KMS-11 (cell line): ENCODE measurements around the gene DEPDC5.

ENCODE experiments used
- H2AFZ ChIP-seq: fragments of 200-600 bp; sonication (generic); 2 replicates; pipeline ENCODE4 v1.6.1; 2016; ENCODE audit warnings: antibody characterized with exemption, mixed run types, low read depth
- H3K27ac ChIP-seq: fragments of 200-600 bp; sonication (generic); 2 replicates; pipeline ENCODE4 v1.6.1; 2016; ENCODE audit warnings: mild to moderate bottlenecking, mixed run types
- H3K27me3 ChIP-seq: fragments of 200-600 bp; sonication (generic); 2 replicates; pipeline ENCODE4 v1.6.1; 2017; ENCODE audit warnings: mild to moderate bottlenecking, low read depth, mixed run types, moderate library complexity; ENCODE audit not compliant: insufficient read depth
- H3K36me3 ChIP-seq: fragments of 200-600 bp; sonication (generic); 2 replicates; pipeline ENCODE4 v1.6.1; 2017; ENCODE audit warnings: mild to moderate bottlenecking, mixed run types; ENCODE audit not compliant: insufficient read depth
- H3K4me1 ChIP-seq: fragments of 200-600 bp; sonication (generic); 2 replicates; pipeline ENCODE4 v1.6.1; 2016; ENCODE audit warnings: mild to moderate bottlenecking, low read depth, mixed run types; ENCODE audit not compliant: poor library complexity, severe bottlenecking
- H3K4me2 ChIP-seq: fragments of 200-600 bp; sonication (generic); 2 replicates; pipeline ENCODE4 v1.7.0; 2016; ENCODE audit warnings: mild to moderate bottlenecking, mixed run types
- H3K4me3 ChIP-seq: fragments of 200-600 bp; sonication (generic); IDR thresholded peaks from 2 replicates; pipeline ENCODE4 v1.6.1; 2017; ENCODE audit warnings: low read depth, low read length, mixed read lengths; ENCODE audit not compliant: insufficient read depth
- H3K79me2 ChIP-seq: fragments of 200-600 bp; sonication (generic); 2 replicates; pipeline ENCODE4 v1.6.1; 2016; ENCODE audit warnings: low read depth, mixed run types; ENCODE audit not compliant: insufficient read depth
- H3K9ac ChIP-seq: fragments of 200-600 bp; sonication (generic); 2 replicates; pipeline ENCODE4 v1.6.1; 2016; ENCODE audit warnings: mild to moderate bottlenecking, mixed run types
- H4K20me1 ChIP-seq: fragments of 200-600 bp; sonication (generic); 2 replicates; pipeline ENCODE4 v1.6.1; 2016; ENCODE audit warnings: mild to moderate bottlenecking, mixed run types; ENCODE audit not compliant: insufficient read depth
- CTCF ChIP-seq: fragments of 200-600 bp; sonication (generic); conservative IDR thresholded peaks from 2 replicates; pipeline ENCODE4 v1.6.1; 2017; ENCODE audit warnings: low read depth, mild to moderate bottlenecking, antibody characterized with exemption, low read length, moderate library complexity, mixed read lengths

Gene DEPDC5

DNA sequence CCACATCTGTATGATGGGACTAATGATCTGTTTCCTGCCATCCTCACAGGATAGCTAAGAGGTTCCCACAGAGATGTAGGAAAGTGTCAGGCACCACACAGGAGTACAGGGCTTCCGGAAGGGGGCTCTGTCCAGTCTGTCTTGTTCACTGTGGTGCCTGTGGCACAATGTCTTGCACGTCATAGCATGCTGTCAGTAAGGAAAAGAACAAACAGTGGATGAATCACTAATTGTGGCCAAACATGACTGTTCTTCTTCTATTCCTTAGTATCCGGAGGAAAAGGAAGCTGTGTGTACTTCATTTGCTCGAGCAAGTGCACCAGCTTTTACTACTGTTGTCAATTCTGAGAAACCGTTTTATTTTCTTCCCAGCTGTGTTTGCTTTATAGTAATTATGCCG is 117.1 kb downstream of the DEPDC5 start:
- H4K20me1 ChIP-seq: no peaks in the 10 kb centered on the region
- H3K36me3 ChIP-seq: no peaks in the 10 kb centered on the region
- TF ChIP-seq CTCF: no peak
- H2AFZ ChIP-seq: no peak overlapping the region
- no peak overlapping the region for H3K4me2 ChIP-seq
- H3K4me1 ChIP-seq: no peaks in the 10 kb centered on the region
- no peak overlapping the region for H3K27ac ChIP-seq
- H3K9ac ChIP-seq: no peak overlapping the region
- no peaks in the 10 kb centered on the region for H3K27me3 ChIP-seq
- no peaks in the 10 kb centered on the region for H3K79me2 ChIP-seq
- H3K4me3 ChIP-seq: no peak overlapping the region

DNA sequence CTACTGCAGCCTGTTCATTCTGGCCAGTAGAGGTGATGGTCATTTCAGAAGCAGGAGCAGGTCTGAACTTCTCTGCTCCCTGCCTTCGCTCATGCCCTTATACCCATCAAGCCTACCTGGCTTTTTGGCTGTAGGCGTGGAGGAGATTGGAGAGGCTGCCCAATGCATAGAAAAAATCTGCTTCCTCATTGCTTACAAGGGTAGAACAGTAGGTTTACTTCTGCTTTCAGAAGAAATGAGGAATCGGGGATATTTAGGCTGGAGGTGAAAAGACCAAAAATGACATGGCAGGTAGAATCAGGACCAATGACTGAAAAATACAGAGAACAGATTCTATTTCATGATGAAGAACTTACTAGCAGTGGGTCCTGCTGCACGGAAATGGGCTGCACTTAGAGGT is 117.7 kb downstream of the DEPDC5 start:
- no peaks in the 10 kb centered on the region for H3K4me1 ChIP-seq
- no peak overlapping the region for H3K27ac ChIP-seq
- H3K27me3 ChIP-seq: no peaks in the 10 kb centered on the region
- H3K4me2 ChIP-seq: no peak overlapping the region
- H4K20me1 ChIP-seq: no peaks in the 10 kb centered on the region
- no peak overlapping the region for H2AFZ ChIP-seq
- H3K9ac ChIP-seq: no peak overlapping the region
- no peaks in the 10 kb centered on the region for H3K79me2 ChIP-seq
- no peak overlapping the region for H3K4me3 ChIP-seq
- no peaks in the 10 kb centered on the region for H3K36me3 ChIP-seq
- TF ChIP-seq CTCF: no peak

DNA sequence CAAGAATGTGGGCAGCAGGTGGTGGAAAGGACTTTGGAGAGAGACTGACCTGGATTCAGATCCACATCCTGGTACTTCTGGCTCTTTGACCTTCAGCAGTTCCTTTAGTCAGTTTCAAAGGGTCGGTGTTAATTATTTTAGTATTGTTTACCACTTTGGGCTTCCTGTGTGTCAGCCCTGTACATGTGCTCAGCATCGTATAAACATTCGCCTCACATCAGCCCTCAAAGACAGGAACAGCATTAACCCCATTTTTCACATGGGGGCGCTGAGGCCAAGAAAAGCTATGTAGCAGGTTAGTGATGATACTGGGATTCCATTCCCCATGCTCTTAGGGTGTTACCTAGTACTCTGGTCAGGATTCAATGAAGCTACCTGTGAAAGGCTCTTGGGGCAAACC is 118.4 kb downstream of the DEPDC5 start:
- H3K27ac ChIP-seq: no peak overlapping the region
- H2AFZ ChIP-seq: no peak overlapping the region
- no peak overlapping the region for H3K9ac ChIP-seq
- H3K4me2 ChIP-seq: no peak overlapping the region
- H3K4me1 ChIP-seq: no peaks in the 10 kb centered on the region
- H3K4me3 ChIP-seq: no peak overlapping the region
- H3K27me3 ChIP-seq: no peaks in the 10 kb centered on the region
- H3K79me2 ChIP-seq: no peaks in the 10 kb centered on the region
- H3K36me3 ChIP-seq: no peaks in the 10 kb centered on the region
- no peaks in the 10 kb centered on the region for H4K20me1 ChIP-seq
- TF ChIP-seq CTCF: peak; percentile 47; the same call in 1 of the 2 replicates

GRCh38 chr22:31874821-31875220 is 121.0 kb downstream of the DEPDC5 start:
- TF ChIP-seq CTCF: no peak
- H3K36me3 ChIP-seq: no peaks in the 10 kb centered on the region
- no peaks in the 10 kb centered on the region for H3K4me1 ChIP-seq
- no peak overlapping the region for H3K27ac ChIP-seq
- no peaks in the 10 kb centered on the region for H3K79me2 ChIP-seq
- no peak overlapping the region for H3K4me3 ChIP-seq
- H2AFZ ChIP-seq: no peak overlapping the region
- H3K9ac ChIP-seq: no peak overlapping the region
- no peaks in the 10 kb centered on the region for H4K20me1 ChIP-seq
- H3K4me2 ChIP-seq: no peak overlapping the region
- H3K27me3 ChIP-seq: no peaks in the 10 kb centered on the region
